PC-3 (cell line): Measurements from ENCODE around the gene MLLT10. TPM values are rescaled to one million over a fixed set of nuclear protein-coding genes. Genes with fewer than 3 reads are reported as not detected.

ENCODE experiments used
- ATAC-seq: fragments of 200-7000 bp; cut with Tn5 transposase; 2 replicates; pipeline ENCODE4 v1.9.1; 2020; ENCODE audit warnings: mild to moderate bottlenecking, moderate library complexity
- BruUV-seq: library from RNA; stranded (reverse); fragments of 400-500 nt; replicated peaks from 2 replicates; lab custom pipeline; 2021; lab: Mats Ljungman, UMichigan
- CTCF ChIA-PET: fragments of 300-600 bp; sonication (Branson Sonifier 250); formaldehyde crosslinking; loops from one replicate; lab custom pipeline; 2022; ENCODE audit warnings: antibody characterized with exemption; lab: Charles Lee
- POLR2A ChIA-PET: fragments of 300-600 bp; sonication (Branson Sonifier 250); formaldehyde crosslinking; loops from one replicate; lab custom pipeline; 2022; ENCODE audit warnings: antibody characterized with exemption; ENCODE audit not compliant: unreplicated experiment; lab: Charles Lee
- DNase-seq: peaks from one replicate; pipeline ENCODE4 v3.0.0-alpha.2; 2015
- H2AFZ ChIP-seq: fragments of 300-600 bp; sonication (generic); 2 replicates; pipeline ENCODE4 v1.6.0; 2016; ENCODE audit warnings: antibody characterized with exemption, low read length
- H3F3A ChIP-seq: fragments of 300-600 bp; sonication (generic); one replicate; pipeline ENCODE4 v1.6.0; 2017; ENCODE audit warnings: antibody characterized with exemption, low read length, control low read depth, mild to moderate bottlenecking; ENCODE audit not compliant: unreplicated experiment
- H3K27ac ChIP-seq: fragments of 300-600 bp; sonication (generic); 2 replicates; pipeline ENCODE4 v1.5.1; 2016; ENCODE audit warnings: mild to moderate bottlenecking, low read length
- H3K27me3 ChIP-seq: fragments of 300-600 bp; sonication (generic); 2 replicates; pipeline ENCODE4 v1.6.1; 2016; ENCODE audit warnings: low read length, mixed read lengths
- H3K36me3 ChIP-seq: fragments of 300-600 bp; sonication (generic); 2 replicates; pipeline ENCODE4 v1.6.1; 2016; ENCODE audit warnings: low read depth, mixed run types, low read length, mixed read lengths
- H3K4me1 ChIP-seq: fragments of 300-600 bp; sonication (generic); 2 replicates; pipeline ENCODE4 v1.5.1; 2016; ENCODE audit warnings: low read length; ENCODE audit not compliant: insufficient read depth
- H3K4me2 ChIP-seq: fragments of 300-600 bp; sonication (generic); 2 replicates; pipeline ENCODE4 v1.6.0; 2016; ENCODE audit warnings: low read length
- H3K4me3 ChIP-seq: fragments of 300-600 bp; sonication (generic); 2 replicates; pipeline ENCODE4 v1.5.1; 2016; ENCODE audit warnings: mild to moderate bottlenecking, low read length, mixed read lengths
- H3K79me2 ChIP-seq: fragments of 300-600 bp; sonication (generic); 2 replicates; pipeline ENCODE4 v1.6.1; 2017; ENCODE audit warnings: low read length, mixed read lengths
- H3K9ac ChIP-seq: fragments of 300-600 bp; sonication (generic); 2 replicates; pipeline ENCODE4 v1.6.0; 2016; ENCODE audit warnings: mild to moderate bottlenecking, low read length
- H3K9me2 ChIP-seq: fragments of 300-600 bp; sonication (generic); replicated peaks from 2 replicates; pipeline ENCODE4 v1.6.1; 2016; ENCODE audit warnings: mixed run types, low read length, mixed read lengths
- H3K9me3 ChIP-seq: fragments of 300-600 bp; sonication (generic); 2 replicates; pipeline ENCODE4 v1.6.1; 2016; ENCODE audit warnings: low read length, mixed read lengths
- H4K20me1 ChIP-seq: fragments of 300-600 bp; sonication (generic); 2 replicates; pipeline ENCODE4 v1.6.1; 2016; ENCODE audit warnings: low read length, mixed read lengths
- CTCF ChIP-seq: fragments of 300-600 bp; sonication (generic); conservative IDR thresholded peaks from 2 replicates; pipeline ENCODE4 v1.5.1; 2017; ENCODE audit warnings: antibody characterized with exemption, low read depth, mild to moderate bottlenecking, low read length
- EZH2 ChIP-seq: fragments of 300-600 bp; sonication (generic); IDR thresholded peaks from one replicate; pipeline ENCODE4 v1.6.1; 2017; ENCODE audit warnings: antibody characterized with exemption, mild to moderate bottlenecking, low read length; ENCODE audit not compliant: unreplicated experiment
- EZH2phosphoT487 ChIP-seq: fragments of 300-600 bp; sonication (generic); IDR thresholded peaks from 2 replicates; pipeline ENCODE4 v1.6.1; 2018; ENCODE audit warnings: mild to moderate bottlenecking, antibody characterized with exemption, low read length, borderline replicate concordance
- intact Hi-C: fragments of 100-400 bp; cut with micrococcal nuclease; formaldehyde crosslinking; loops from 2 replicates; pipeline ENCODE4 v1.9.0; 2023
- total RNA-seq: library from RNA; depleted of rRNA; stranded (reverse); fragments of >200 nt; gene quantifications from 2 replicates; pipeline ENCODE4 v1.2.3, GENCODE V29; 2014

MLLT10 gene
- total RNA-seq, 1 experiment from 2014 or later: 32.5 TPM

GRCh38 chr10:21724687-21725367, 190.8 kb downstream of the MLLT10 start:
- ChIA-PET CTCF (interaction anchor here (0.5 kb wide), 1 partner anchor 921 kb away, joined by 3 read pairs; no protein-coding TSS in a partner anchor), POLR2A (no interaction called here)
- no peaks in the 10 kb centered on the region for H3F3A ChIP-seq
- peak; percentile 98 for DNase-seq
- H3K4me1 ChIP-seq: peaks cover 29% of the 10 kb centered on the region
- intact Hi-C loops: loop anchor here (10.0 kb wide), 1 partner anchor 200 kb away; the partner anchor contains the start of gene SKIDA1
- H3K4me2 ChIP-seq: peak overlapping the region; percentile 50
- TF ChIP-seq EZH2phosphoT487 (no peak), EZH2 (no peak), CTCF (no peak)
- H3K79me2 ChIP-seq: no peaks in the 10 kb centered on the region
- ATAC-seq: peak; percentile 93
- no peak overlapping the region for H3K4me3 ChIP-seq
- no peaks in the 10 kb centered on the region for H3K27me3 ChIP-seq
- H3K9ac ChIP-seq: no peak overlapping the region
- BruUV-seq: no TSS peak
- H3K9me2 ChIP-seq: no peaks in the 10 kb centered on the region
- peaks cover 6% of the 10 kb centered on the region; the same call in 1 of the 2 replicates for H3K36me3 ChIP-seq
- H4K20me1 ChIP-seq: 0 out of 2 replicates have a peak, but pooled peaks cover 5% of the 10 kb centered on the region
- no peak overlapping the region for H2AFZ ChIP-seq
- peak overlapping the region; percentile 20 for H3K27ac ChIP-seq
- H3K9me3 ChIP-seq: no peaks in the 10 kb centered on the region

- Histone ChIP-seq H3K79me2 (no peaks in the 10 kb centered on the region), H3K4me1 (peaks cover 29% of the 10 kb centered on the region), H3F3A (no peaks in the 10 kb centered on the region), H3K9me3 (no peaks in the 10 kb centered on the region), H3K27ac (no peak overlapping the region), H3K9ac (no peak overlapping the region), H2AFZ (no peak overlapping the region), H3K4me3 (no peak overlapping the region), H3K9me2 (no peaks in the 10 kb centered on the region), H3K27me3 (no peaks in the 10 kb centered on the region), H3K36me3 (peaks cover 6% of the 10 kb centered on the region; the same call in 1 of the 2 replicates), H4K20me1 (0 out of 2 replicates have a peak, but pooled peaks cover 5% of the 10 kb centered on the region), H3K4me2 (no peak overlapping the region)
- ATAC-seq (no peak), DNase-seq (peak; percentile 39)
- intact Hi-C loops: loop anchor here (10.0 kb wide), 1 partner anchor 202 kb away; the partner anchor contains the start of gene SKIDA1
- CTCF ChIA-PET: no interaction called here
- POLR2A ChIA-PET: no interaction called here
- BruUV-seq: no TSS peak
- TF ChIP-seq EZH2: no peak
- TF ChIP-seq CTCF: no peak
- no peak for TF ChIP-seq EZH2phosphoT487
These were observed 192.7 kb downstream of the MLLT10 start for GRCh38 chr10:21726601-21727225.
